ENCODE measurements around the gene SLC22A9. TPM values are rescaled to one million over a fixed set of nuclear protein-coding genes. Genes with fewer than 3 reads are reported as not detected.
"Not testable (repeated sequence)": the region's sequence is repeated elsewhere in the genome, so short reads cannot be mapped to it uniquely, and the experiment has no call there.

Gene SLC22A9
- polyA plus RNA-seq (ENCODE audit: insufficient read length), result not detected

DNA sequence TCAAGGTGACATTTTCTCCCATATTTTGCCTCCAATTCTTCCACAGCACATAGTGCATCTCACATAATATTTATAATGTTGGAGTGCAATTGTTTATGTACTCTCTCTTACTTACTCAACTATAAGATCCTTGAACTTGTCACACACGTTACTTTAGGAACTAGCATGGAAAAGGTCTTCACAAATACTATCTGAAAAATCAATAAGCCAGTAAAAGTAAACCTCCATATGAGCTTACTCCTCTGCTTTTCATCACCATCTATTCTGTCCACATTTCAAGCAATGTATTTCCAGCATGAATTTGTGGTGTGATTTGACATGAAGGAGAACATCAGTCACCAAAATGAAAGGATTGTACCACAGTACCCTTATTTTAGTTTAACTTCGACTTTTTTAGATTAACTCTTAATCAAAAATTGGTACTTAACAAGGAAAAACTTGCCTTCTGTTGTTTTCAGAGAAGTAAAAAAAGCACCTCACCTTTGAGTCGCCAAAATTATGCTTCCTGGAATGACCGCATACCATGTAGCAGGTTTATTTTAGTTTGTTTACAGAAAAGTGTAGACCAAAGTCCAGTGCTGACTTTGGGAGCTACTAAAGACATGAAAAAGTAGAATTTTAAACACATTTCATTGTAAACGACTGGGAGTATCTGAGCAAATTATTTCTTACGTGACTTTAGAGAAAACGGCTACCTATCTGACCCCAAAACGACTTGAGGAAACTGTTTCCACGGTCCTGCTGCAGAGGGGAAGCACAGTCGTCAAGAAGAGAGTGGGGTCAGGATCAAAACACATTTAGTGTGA, at the start of gene SLC22A9:
SLC22A9 (plus strand) TSS at position 621 of the 806 bp plus-strand sequence. CDS start 272 bp downstream, outside the sequence.
- no peak for DNase-seq

DNA sequence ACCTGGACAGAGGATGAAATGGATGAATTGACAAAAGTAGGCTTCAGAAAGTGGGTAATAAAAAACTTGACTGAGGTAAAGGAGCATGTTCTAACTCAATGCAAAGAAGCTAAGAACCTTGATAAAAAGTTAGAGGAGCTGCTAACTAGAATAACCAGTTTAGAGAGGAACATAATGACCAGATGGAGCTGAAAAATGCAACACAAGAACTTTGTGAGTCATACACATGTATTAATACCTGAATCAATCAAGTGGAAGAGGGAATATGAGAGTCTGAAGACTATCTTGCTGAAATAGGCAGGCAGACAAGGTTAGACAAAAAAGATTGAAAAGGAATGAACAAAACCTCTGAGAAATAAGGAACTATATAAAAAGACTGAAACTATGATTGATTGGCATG, 47.9 kb upstream of the SLC22A9 start:
- no peak for DNase-seq

DNA sequence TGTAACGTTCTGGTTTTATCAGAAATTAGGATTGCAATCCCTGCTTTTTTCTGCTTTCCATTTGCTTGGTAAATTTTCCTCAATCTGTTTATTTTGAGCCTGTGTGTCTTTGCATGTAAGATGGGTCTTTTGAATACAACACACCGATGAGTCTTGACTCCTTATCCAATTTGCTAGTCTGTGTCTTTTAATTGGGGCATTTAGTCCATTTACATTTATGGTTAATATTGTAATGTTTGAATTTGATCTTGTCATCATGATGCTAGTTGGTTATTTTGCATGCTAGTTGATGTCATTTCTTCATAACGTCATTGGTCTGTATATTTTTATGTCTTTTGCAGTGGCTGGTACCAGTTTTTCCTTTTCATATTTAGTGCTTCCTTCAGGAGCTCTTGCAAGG, 34.5 kb upstream of the SLC22A9 start:
- not testable (repeated sequence) for DNase-seq

DNA sequence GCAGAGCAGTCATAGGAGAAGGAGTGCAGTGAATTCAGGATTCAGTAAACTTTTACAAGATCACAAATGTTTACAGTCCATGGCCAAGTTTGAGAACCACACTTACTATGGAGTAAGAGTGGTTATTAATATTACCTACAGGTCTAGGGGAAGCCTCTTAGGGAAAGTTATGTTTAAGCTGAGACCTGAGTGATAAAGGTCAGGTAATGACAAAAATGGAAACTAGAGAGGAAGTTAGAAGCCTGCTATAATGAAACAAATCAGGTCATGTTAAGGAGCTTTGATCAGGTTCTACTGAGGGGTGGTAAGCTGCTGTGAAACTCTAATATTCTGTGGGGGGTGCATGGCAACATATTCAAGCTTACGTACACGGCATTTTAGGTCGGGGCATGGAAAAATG, 32.5 kb upstream of the SLC22A9 start:
- DNase-seq, result no peak

DNA sequence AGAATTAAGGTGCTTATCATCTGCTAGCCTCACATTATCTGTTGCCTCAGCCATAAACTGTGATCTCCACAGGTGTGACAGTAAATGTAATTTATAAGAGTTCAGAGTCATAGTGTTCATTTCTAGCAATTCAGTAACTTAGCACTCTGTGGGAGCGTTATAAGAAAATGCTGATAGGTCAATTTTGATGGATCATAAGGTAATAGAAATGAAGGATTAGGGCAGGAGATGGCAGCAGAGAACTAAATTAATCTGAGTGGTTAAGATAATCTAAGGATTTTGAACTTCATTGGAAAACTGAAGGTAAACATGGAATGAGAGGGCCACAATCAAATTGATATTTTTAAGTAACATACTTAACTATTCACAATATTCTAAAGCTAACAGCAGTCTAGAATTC, 26.5 kb upstream of the SLC22A9 start:
- no peak for DNase-seq

DNA sequence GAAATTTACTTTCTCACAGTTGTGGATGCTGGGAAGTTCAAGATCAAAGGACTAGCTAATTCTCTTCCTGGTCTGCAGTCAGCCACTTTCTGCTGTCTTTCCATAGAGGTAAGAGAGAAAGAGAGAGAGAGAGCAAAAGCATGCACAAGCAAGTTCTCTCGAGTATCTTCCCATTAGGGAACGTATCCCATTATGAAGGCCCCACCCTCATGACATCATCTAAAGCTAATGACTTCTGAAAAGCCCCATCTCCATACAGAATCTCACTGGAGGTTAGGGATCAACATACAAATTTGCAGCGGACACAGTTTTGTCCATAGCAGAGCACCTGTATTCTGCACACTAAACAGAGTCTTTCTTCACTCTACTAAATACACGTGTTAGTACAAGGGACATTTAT, 17.4 kb upstream of the SLC22A9 start:
- DNase-seq, result no peak

DNA sequence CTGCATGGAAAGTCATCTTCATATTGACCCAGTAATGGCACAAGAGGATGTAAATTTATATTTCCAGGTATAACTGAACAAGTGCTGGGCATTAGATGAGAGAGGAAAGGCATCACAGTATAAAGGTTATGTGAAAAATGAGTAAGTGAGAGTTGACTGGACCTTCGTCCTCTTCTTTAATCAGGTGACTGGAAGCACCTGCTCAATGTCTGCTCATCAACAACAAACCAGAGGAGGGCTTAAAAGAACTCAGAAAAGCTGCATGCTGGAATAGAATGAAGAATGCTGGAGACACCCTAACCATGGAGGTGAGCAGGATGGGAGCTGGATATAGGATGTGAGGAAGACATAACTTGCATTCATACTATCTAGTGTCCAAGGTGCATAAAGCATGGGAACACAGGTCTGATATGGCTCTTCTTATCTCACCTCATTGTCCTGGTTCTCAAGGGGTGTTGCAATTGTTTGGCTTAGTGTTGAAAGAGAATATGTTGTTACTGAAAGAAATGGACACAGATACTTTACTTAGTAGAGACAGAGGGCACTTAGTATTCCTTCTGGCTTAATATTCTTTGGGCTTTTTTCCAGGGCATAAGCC, 7.3 kb upstream of the SLC22A9 start:
- no peak for DNase-seq

DNA sequence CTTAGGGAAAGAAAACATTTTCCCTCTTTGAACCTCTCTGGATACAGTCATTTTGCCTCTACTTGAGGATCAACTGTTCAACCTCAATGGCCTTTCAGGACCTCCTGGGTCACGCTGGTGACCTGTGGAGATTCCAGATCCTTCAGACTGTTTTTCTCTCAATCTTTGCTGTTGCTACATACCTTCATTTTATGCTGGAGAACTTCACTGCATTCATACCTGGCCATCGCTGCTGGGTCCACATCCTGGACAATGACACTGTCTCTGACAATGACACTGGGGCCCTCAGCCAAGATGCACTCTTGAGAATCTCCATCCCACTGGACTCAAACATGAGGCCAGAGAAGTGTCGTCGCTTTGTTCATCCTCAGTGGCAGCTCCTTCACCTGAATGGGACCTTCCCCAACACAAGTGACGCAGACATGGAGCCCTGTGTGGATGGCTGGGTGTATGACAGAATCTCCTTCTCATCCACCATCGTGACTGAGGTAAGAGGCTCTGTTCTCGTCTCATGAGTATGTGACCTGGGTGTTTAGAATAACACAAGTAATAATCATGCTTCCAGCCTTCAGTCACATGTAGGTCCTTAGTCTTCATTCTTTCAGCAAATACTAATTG, 495 bp downstream of the SLC22A9 start:
- DNase-seq, result no peak

DNA sequence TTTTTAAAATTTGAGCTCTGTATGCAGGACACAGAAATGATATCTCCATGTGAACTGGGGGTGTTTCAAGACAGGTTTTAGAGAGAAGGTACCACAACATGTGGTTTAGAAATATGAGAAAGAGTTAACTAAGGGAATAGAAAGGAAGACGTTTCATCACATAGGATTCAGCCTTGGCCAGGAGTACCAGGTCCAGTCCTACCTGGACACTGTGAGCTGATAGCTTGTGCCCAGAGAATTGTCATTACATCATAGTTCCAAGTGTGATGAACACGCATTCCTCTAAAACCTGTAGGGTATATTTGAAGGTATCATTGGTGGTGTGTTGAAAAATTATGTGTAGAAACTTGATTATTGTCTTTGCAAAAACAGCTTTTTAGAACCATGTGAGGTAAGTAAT, 1.8 kb downstream of the SLC22A9 start:
- no peak for DNase-seq

DNA sequence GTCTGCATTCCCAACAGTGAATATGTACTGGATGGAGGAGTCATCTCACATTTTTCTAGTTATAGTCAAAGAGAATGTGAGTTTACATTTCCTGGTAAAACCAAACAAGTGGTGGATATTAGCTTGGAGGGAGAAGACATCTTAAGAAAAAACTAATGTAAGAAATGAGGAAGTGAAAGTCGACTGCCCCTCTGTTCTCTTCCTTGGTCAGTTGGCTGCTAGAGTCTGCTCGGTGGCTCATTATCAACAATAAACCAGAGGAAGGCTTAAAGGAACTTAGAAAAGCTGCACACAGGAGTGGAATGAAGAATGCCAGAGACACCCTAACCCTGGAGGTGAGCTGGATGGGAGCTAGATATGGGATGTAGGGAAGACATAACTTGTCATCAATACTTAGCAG, 5.8 kb downstream of the SLC22A9 start:
- no peak for DNase-seq

DNA sequence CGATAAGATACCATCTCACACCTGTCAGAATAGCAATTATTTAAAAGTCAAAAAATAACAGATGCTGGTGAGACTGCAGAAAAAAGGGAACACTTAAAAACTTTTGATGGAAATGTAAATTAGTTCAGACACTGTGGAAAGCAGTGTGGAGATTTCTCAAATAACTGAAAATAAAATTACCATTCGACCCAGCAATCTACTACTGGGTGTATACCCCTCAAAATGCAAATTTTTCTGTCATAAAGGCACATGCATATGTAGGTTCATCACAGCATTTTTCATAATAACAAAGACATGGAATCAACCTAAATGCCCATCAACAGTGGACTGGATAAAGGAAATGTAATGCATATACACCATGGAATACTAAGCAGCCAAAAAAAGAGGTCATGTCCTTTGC, 10.5 kb downstream of the SLC22A9 start:
- no peak for DNase-seq

DNA sequence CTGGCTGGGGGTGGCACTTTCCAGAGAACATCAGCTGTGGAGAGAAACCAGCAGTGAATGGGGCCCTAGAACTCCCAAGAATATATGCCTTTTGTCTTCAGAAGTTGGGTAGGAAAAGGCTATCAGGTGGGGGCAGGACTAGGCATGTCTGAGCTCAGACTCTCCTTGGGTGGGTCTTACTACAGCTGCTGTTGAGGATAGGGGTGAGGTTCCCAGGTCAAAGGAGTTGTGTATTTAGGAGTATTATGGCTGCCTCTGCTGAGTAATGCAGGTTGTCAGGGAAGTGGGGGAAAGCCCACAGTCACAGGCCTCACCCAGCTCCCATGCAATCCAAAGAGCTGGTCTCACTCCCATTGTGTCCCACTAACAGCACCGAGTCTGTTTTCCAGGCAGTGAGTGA, 26.1 kb downstream of the SLC22A9 start:
- no peak for DNase-seq

DNA sequence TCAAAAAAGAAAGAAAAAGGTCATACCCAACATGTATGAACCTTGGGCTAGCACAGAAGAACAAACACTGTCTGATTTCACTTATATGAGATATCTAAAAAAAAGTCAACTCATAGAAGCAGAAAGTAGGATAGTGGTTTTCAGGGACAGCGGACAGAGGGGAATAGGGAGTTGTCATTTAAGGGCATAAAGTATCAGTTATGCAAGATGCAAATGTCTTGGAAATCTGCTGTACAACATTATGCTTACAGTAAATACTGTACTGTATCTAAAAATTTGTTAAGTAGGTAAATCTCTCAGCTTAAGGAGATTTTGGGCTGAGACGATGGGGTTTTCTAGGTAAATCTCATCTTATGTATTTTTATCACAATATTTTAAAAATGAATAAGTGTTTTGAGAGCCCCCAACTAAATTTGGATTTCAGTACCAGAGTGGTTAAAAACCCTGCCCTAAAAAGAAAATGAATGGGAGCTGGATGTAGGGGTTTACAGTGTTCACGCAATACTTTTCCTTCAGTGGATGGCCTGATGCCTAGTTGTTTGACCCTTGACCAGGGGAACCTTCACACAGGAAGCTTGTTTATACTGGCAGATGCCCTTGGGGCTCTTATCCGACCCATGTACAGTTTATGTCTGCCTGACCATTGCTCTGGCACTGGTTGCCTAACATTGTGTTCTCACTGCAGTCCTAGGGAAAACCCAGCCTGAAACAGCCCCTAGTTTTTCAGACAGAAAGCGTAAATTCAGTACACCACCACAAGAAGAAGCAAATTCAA, 34.8 kb downstream of the SLC22A9 start:
- DNase-seq, result no peak

DNA sequence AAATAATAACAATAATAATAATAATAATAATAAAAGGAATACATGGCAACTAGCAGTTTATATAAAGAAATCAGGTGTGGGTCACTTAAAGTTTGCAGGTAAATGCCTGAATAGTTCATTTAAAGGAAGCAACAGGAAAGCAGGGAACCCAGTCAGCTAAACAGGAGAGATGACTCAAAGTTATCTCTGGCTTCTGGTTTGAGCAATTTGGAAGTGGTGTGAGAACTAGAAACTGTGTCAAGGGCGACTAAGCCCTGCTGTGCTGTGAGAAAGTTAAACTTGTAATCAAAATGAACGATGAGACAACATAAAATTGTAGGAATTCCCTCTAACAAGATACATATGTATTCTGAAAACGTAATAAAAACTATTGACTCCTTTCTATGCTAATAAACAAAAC, 35.5 kb downstream of the SLC22A9 start:
- no peak for DNase-seq

DNA sequence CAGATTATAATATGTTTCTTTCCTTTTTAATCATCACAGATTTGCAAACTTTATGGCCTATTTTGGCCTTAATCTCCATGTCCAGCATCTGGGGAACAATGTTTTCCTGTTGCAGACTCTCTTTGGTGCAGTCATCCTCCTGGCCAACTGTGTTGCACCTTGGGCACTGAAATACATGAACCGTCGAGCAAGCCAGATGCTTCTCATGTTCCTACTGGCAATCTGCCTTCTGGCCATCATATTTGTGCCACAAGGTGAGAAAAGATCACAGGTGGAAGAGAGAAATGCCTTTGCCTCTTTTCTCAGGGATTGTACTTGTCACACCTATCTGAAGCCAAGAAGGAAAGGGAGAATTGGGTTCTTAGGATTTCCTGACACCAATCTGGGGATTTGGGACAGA, 36.9 kb downstream of the SLC22A9 start:
- DNase-seq, result no peak

DNA sequence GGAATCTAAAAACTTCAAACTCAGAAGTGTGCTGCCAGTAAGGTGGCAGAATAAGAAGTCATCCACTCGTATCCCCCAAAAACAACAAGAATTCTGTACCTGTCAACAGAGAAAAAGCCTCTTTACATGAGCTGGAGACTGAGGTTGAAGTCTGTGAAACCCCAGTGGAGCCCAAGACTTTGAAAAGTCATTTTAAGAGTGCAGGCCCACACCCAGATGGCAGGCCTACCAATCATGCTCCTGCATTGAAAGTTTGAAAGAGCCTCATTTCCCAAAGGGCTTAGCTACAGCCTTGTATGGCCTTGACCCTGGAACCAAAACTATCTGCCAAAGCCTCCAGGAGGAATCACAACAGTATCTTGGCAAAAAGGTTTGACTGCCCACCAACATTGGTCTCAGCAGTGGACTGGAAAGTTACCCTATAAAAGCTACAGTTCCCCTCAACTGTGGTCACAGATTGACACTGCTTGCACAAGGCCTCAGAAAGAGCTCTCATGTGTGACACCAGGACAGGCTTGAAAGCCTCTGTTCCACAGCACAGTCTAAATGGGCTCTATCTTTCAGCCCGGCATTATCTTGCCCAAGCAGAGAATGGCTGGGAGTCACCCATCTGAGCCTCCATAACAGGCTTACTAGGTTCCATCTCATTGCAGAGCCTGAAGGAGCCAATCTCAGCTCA, 47.7 kb downstream of the SLC22A9 start:
- DNase-seq, result no peak

DNA sequence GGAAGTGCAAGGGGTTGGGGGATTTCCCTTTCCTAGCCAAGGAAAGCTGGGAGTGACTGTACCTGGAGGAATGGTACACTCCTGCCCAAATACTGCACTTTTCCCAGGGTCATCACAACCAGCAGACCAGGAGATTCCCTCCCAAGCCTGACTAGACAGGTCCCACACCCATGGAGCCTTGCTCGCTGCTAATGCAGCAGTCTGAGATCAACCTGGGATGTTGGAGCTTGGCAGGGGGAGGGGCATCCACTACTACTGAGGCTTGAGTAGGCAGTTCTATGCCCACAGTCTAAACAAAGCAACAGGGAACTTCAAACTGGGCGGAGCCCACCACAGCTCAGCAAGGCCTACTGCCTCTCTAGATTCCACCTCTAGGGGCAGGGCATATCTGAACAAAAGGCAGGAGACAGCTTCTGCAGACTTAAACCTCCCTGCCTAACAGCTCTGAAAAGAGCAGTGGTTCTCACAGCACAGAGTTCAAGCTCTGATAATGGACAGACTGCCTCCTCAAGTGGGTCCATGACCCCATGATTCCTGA, 58.5 kb downstream of the SLC22A9 start:
- no peak for DNase-seq

DNA sequence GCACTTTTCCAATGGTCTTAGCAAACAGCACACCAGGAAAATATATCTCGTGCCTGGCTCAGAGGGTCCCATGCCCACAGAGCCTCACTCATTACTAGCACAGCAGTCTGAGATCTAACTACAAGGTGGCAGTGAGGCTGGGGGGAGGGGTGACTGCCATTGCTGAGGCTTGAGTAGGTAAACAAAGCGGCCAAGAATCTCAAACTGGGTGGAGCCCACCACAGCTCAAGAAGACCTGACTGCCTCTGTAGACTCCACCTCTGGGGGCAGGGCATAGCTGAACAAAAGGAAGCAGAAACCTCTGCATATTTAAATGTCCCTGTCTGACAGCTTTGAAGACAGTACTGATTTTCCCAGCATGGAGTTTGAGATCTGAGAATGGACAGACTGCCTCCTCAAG, 61.1 kb downstream of the SLC22A9 start:
- DNase-seq, result not testable (repeated sequence)

DNA sequence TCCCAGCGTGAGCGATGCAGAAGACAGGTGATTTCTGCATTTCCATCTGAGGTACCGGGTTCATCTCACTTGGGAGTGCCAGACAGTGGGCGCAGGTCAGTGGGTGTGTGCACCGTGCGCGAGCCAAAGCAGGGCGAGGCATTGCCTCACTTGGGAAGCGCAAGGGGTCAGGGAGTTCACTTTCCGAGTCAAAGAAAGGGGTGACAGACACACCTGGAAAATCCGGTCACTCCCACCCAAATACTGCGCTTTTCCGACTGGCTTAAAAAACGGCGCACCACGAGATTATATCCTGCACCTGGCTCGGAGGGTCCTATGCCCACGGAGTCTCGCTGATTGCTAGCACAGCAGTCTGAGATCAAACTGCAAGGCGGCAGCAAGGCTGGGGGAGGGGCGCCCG, 65.8 kb downstream of the SLC22A9 start:
- not testable (repeated sequence) for DNase-seq

DNA sequence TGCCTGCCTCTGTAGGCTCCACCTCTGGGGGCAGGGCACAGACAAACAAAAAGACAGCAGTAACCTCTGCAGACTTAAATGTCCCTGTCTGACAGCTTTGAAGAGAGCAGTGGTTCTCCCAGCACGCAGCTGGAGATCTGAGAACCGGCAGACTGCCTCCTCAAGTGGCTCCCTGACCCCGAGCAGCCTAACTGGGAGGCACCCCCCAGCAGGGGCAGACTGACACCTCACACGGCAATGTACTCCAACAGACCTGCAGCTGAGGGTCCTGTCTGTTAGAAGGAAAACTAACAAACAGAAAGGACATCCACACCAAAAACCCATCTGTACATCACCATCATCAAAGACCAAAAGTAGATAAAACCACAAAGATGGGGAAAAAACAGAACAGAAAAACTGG, 66.2 kb downstream of the SLC22A9 start:
- DNase-seq, result not testable (repeated sequence)

DNA sequence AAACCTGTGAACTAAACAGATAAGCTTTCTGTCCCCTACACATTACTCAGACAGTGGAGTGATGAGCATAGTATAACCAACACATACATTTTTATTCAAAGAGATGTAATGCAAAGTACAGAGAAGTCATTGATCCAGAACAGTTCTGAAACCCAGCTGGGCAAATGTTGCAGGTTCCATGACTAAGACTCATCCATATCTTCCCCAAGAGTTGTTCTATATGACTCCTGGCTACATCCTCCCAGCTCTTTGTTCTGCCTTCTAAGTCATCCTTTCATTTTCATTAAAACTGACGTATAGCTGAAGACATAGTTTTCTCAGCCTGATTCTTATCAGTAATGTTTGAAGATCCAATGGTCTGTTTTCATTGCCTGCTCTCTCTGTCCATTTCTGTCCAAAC, 74.1 kb downstream of the SLC22A9 start:
- DNase-seq, result no peak

DNA sequence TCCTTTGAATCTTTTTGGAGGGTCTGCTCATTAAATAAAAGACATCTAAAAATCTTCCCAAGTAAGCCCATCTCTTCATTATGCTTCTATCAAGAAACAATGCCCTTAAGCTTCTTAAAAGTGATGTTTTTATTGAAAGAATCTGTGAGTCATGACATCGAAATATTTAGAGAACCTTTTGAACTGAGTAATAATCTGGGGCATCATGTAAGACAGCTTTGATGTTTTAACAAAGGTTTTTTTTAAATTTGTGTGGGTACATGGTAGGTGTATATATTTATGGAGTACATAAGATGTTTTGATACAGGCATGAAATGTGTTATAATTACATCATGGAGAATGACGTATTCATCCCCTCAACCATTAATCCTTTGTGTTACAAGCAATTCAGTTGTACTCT, 74.6 kb downstream of the SLC22A9 start:
- DNase-seq, result no peak

Measured in hindlimb muscle (tissue), 1 donor.